Measurements from ENCODE around the gene LCN6. TPM values are rescaled to one million over a fixed set of nuclear protein-coding genes. Genes with fewer than 3 reads are reported as not detected.

The LCN6 gene
- total and polyA plus RNA-seq, 2 of the 13 experiments (the other 11 are each of a cell fraction or from before 2014, with no cell fraction given), result not detected

- in situ Hi-C loops (cut with HindIII; ENCODE audit: extremely low pct_ligation_motif_present, low pct_unique_long_range_greater_than_20kb) (no loop called here), intact Hi-C loops (cut with micrococcal nuclease; ENCODE audit: unreplicated experiment) (no loop called here)
- ChIA-PET POLR2A (no interaction called here), CTCF (ENCODE audit: low intra/inter-chr PET ratio, low total read pairs) (no interaction called here)
- DNase-seq (ENCODE audit: low spot score), result no peak
- H3K4me1 ChIP-seq (ENCODE audit: insufficient read depth, low read length), result peaks cover 45% of the 10 kb centered on the region
- ATAC-seq, result no peak
- H4K20me1 ChIP-seq (ENCODE audit: insufficient read depth, low read length), result no peaks in the 10 kb centered on the region
- H3K79me2 ChIP-seq (ENCODE audit: insufficient read depth, low read length), result no peaks in the 10 kb centered on the region
- no peak overlapping the region for H3K9ac ChIP-seq (ENCODE audit: insufficient read depth, low read depth, low read length)
- no peaks in the 10 kb centered on the region for H3K9me3 ChIP-seq (ENCODE audit: low read length)
- H3K4me3 ChIP-seq (replicated peaks in 1 of 3; ENCODE audit: insufficient read depth in 1 of 3, low read depth in 2 of 3, low read length in 3 of 3), result no peak overlapping the region
- H3K4me2 ChIP-seq (ENCODE audit: low read depth, low read length), result no peak overlapping the region
- H3K36me3 ChIP-seq (replicated peaks in 1 of 2; ENCODE audit: control insufficient read depth in 1 of 2, insufficient read depth in 2 of 2, low read length in 2 of 2), result no peaks in the 10 kb centered on the region
- H3K27me3 ChIP-seq (ENCODE audit: control insufficient read depth in 1 of 2, insufficient read depth in 2 of 2, low read length in 2 of 2), result peaks cover 5 to 27% of the 10 kb centered on the region in 2 experiments; a peak in 3 of 5 replicates
- WGBS (ENCODE audit: low lambda C conversion rate), result 60% methylated on average over 15 of the region's 27 CpGs
- no peak for TF ChIP-seq ZNF558 (CRISPR knock-in tag; IDR thresholded peaks at IDR 0.05; ENCODE audit: borderline replicate concordance)
- no peak for TF ChIP-seq IRF2 (CRISPR knock-in tag; IDR thresholded peaks at IDR 0.05)
- no peak for TF ChIP-seq ZNF777 (CRISPR knock-in tag; IDR thresholded peaks at IDR 0.05)
- TF ChIP-seq ZNF383 (CRISPR knock-in tag; IDR thresholded peaks at IDR 0.05; ENCODE audit: borderline replicate concordance), result no peak
- TF ChIP-seq HMGXB3 (CRISPR knock-in tag; IDR thresholded peaks at IDR 0.05; ENCODE audit: borderline replicate concordance), result no peak
- no peak for TF ChIP-seq MEIS2 (CRISPR knock-in tag; IDR thresholded peaks at IDR 0.05)
- TF ChIP-seq ZNF83 (CRISPR knock-in tag; IDR thresholded peaks at IDR 0.05; ENCODE audit: borderline replicate concordance), result no peak
- TF ChIP-seq TOE1 (CRISPR knock-in tag; IDR thresholded peaks at IDR 0.05), result no peak
- TF ChIP-seq RCOR2 (CRISPR knock-in tag; IDR thresholded peaks at IDR 0.05), result no peak
- no peak for TF ChIP-seq MXD4 (CRISPR knock-in tag; IDR thresholded peaks at IDR 0.05)
- TF ChIP-seq FOXA3 (CRISPR knock-in tag; IDR thresholded peaks at IDR 0.05), result no peak
- no peak for TF ChIP-seq GRHL1 (CRISPR knock-in tag; conservative IDR thresholded peaks at IDR 0.05)
- TF ChIP-seq POLR2AphosphoS2 (IDR thresholded peaks at IDR 0.05; ENCODE audit: low read depth, low read length), result no peak
- BruUV-seq (replicated peaks), result no TSS peak
- no peak overlapping the region for H3K27ac ChIP-seq (ENCODE audit: extremely low read length, insufficient read depth, low read length)
- FAIRE-seq, result no peak
- H2AFZ ChIP-seq (ENCODE audit: low read length), result no peak overlapping the region
Measured at GRCh38 chr9:136759436-136760325, 11.4 kb upstream of the LCN6 start.
